T1000 (cell line): ENCODE results near the gene HACD2.

Experiments used
- DNase-seq: peaks from one replicate; lab custom pipeline; 2025; ENCODE audit warnings: mixed read lengths; lab: John Stamatoyannopoulos, UW

HACD2 gene

DNA sequence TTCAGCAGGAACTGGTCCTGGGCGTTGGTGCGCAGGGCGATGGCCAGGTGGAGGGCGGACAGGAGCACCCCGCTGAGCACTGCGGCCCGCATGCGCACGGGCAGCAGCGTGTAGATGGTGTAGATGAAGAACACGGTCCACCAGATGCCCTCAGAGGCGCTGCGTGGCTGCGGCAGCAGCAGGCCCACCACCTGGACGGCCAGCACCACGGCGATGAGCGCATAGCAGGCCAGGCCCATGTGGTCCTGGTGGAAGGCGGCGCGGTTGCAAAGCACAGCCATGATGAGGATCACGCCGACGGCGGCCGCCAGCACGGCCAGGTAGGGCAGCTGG is 137.5 kb downstream of the HACD2 start:
- DNase-seq = no peak

DNA sequence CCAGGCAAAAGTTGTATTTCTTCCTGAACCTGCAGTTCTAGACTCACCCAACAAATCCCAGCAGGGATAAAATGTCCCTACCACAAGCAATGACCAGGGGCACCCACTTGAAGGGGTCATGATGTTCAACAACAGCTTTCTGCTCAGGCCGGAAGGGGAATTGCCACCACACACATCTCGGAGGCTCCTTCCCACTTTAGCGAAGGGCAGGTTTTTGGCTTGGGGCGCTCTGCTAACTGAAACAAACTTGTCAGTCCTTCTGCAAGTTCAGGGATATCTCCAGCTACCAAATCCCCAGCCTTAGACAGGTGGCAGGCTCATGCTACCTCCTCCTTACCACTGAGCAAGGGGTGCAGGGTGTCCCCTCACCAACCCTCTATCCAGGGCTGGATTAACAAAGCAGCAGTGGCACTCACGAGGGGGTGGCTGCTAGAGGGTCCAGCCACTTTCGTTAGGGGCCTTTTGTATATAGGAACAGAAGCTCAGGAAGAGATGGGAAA is 138.2 kb downstream of the HACD2 start:
- no peak for DNase-seq

DNA sequence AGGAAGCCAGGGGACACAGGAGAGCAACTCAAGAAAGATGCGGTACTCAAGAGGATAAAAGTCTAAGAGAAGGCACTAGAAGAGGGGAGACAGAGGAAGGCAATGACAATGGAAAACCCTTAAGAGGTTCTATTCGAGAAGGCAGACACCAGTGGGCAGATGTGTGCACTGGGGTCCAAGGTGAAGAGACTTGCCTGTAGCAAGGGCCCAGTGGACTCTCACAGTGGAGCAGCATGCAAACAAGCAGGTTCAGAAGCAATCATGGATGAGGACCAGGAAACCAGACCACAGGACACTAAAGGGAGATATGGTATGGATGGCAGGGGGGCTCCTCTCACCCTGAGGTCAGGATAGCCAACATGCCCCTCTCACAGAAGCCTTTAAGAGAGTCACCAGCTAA is 138.6 kb downstream of the HACD2 start:
- DNase-seq = no peak

DNA sequence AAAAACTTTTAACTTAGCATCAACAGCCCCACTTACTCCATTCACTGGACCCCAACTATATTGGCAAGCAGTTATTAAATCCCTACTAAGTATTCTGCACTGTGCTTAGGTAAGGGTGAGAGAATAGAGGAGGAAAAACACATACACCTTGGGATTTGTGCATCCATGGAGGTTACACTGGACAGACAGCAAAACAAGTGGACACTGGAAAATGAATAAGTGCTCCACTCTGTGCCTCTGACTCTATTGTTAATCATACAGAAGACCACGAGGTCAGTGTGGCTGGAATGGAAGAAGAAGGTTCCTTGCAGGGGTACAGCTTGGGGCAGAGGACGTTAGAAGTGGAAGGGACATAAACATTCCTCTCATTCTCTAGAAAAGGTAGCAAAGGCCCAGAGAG is 139.2 kb downstream of the HACD2 start:
- no peak for DNase-seq

DNA sequence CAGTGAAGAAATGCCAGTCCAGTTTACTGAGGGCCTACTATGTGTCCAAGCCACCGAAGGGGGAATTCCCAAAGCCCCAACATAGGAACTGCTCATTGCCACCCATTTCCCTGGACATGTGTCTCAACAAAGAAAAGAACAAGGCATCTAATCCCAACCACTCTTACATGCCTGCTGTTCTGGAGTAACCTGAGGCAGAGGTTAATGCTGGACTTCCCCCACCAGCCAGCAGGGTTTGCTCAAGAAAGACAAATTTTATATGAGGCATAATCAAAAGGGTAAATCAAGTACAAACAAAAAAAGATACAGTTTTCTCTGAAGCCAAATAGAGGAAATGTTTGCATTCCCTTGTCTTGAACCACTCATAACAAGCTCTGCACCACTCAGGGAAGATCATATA is 140.1 kb downstream of the HACD2 start:
- DNase-seq = no peak

DNA sequence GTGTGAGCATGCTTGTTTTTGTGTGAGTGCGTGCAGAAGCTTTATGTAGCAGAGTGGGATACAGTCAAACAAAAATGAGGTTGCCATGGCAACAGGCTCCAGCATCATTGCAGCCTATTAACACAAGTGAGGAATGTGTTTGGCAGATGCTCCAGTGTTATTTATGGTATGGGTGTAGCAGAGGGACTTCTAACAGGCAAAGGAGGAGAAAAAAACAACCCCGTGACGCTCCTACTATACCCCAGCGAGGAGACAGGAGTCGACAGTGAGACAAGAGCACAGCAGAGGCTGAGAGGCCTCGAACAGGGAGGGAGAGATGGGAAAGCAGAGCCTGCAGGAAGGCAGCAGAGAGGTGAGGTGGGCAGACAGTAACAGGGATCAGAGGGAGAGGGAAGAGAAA is 140.8 kb downstream of the HACD2 start:
- DNase-seq = no peak

DNA sequence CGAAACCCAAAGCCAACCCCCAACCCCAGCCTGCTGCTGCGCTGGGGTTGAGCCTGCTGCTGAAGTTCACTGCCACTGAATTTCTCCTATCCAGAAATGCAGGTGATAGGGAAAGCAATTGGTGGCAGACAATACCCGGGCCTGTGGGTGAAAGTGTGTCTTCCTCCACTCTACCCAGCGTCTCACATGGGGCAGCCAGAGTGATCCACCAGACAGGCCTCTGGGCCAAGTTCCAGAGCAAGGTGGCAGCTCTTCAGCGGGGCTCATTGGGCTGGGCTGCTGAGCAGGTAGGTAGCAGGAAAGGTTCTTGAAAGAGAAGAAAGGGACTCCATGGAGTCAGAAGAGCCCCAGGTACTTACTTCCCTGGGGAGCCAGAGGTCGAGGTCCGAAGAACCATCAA is 141.9 kb downstream of the HACD2 start:
- no peak for DNase-seq

DNA sequence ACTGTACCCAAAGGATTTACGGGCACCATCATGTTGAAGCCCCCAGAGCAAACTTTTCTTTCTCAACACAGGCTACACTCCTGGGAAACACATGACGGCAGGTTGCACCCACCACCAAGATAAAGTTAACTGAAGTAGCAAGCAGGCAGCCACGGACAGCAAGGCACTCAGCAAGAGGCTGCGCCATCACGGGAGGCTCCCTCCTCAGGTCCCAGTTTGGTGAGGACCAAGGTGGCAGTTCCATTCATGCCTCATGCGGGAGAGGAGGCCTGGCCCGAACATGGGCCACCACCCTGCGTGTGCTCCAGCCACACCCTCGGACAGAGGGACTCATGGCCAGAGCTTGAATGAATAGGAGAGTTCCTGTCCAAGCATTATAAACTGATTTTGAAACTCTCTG is 142.7 kb downstream of the HACD2 start:
- DNase-seq = no peak
